PC-3 (cell line): ENCODE data around the gene ZNF433. TPM values are rescaled to one million over a fixed set of nuclear protein-coding genes. Genes with fewer than 3 reads are reported as not detected.

Experiments used
- total RNA-seq: library from RNA; depleted of rRNA; stranded (reverse); fragments of >200 nt; gene quantifications from 2 replicates; pipeline ENCODE4 v1.2.3, GENCODE V29; 2014; rRNA removed

ZNF433 gene
- total RNA-seq, 1 experiment from 2014 or later = 5.4 TPM

Other genes with a start within 250 kb of the ZNF433 start
- gene ZNF491, start 237.2 kb downstream of the ZNF433 start, total RNA-seq = 0.17 and 0.47 TPM in 2 replicates
- 11.6 and 11.9 TPM in 2 replicates for gene ZNF440, start 221.4 kb downstream of the ZNF433 start, total RNA-seq
- gene ZNF439, start 187.0 kb downstream of the ZNF433 start, total RNA-seq = 2.8 and 6.2 TPM in 2 replicates
- gene ZNF69, start 147.9 kb downstream of the ZNF433 start, total RNA-seq = 2.7 and 4.3 TPM in 2 replicates
- gene ZNF700, start 110.6 kb downstream of the ZNF433 start, total RNA-seq = 6.7 and 9.5 TPM in 2 replicates
- gene ZNF763, start 70.6 kb downstream of the ZNF433 start, total RNA-seq = 0.33 TPM in 1 of 2 replicates, not detected in the other
- gene ZNF878, start 17.3 kb upstream of the ZNF433 start, total RNA-seq = 0.23 and 1.9 TPM in 2 replicates
- gene ZNF844, start 29.1 kb upstream of the ZNF433 start, total RNA-seq = 4.0 and 4.7 TPM in 2 replicates
- gene ZNF20, start 104.7 kb upstream of the ZNF433 start, total RNA-seq = 3.9 and 5.6 TPM in 2 replicates
- 2.5 and 7.7 TPM in 2 replicates for gene ZNF625, start 121.1 kb upstream of the ZNF433 start, total RNA-seq
- 7.9 and 8.7 TPM in 2 replicates for gene ZNF136, start 127.4 kb upstream of the ZNF433 start, total RNA-seq